ENCODE results near the gene MLYCD. TPM values are rescaled to one million over a fixed set of nuclear protein-coding genes. Genes with fewer than 3 reads are reported as not detected.

MLYCD gene
- total RNA-seq, result 2.2 and 3.0 TPM in 2 replicates

GRCh38 chr16:83898463-83899271 is at the start of gene MLYCD:
Gene MLYCD, plus strand, starts transcription at chr16:83899115. Its CDS starts 30 bp downstream, at chr16:83899145.

GRCh38 chr16:83952940-83953795 is 54.3 kb downstream of the MLYCD start, which contains the start of gene OSGIN1:
Gene OSGIN1, plus strand, starts transcription at chr16:83953240. Its CDS starts 4,432 bp downstream, at chr16:83957672.

GRCh38 chr16:83967838-83968305 is 69.0 kb downstream of the MLYCD start, which contains the start of gene NECAB2:
Gene NECAB2, plus strand, starts transcription at chr16:83968244. Its CDS starts 405 bp downstream, at chr16:83968649.

Other genes starting within 250 kb of the MLYCD start
- 26.9 and 33.0 TPM in 2 replicates for gene HSBP1, start 91.1 kb upstream of the MLYCD start, total RNA-seq
- 1.7 and 1.9 TPM in 2 replicates for gene OSGIN1, start 54.1 kb downstream of the MLYCD start, total RNA-seq
- gene NECAB2, start 69.1 kb downstream of the MLYCD start, total RNA-seq, result not detected in 2 replicates
- not detected in 2 replicates for gene SLC38A8, start 143.7 kb downstream of the MLYCD start, total RNA-seq
- gene MBTPS1, start 217.8 kb downstream of the MLYCD start, total RNA-seq, result 58.6 and 63.3 TPM in 2 replicates
- 25.1 and 28.6 TPM in 2 replicates for gene HSDL1, start 246.1 kb downstream of the MLYCD start, total RNA-seq
- gene DNAAF1, start 246.2 kb downstream of the MLYCD start, total RNA-seq, result not detected in 2 replicates

All from tracheal epithelial cell (primary cell).